ENCODE results near the gene AHNAK2. TPM values are rescaled to one million over a fixed set of nuclear protein-coding genes. Genes with fewer than 3 reads are reported as not detected.

AHNAK2 gene
- total and polyA plus RNA-seq, 9 of the 15 experiments (the other 6 are each of a cell fraction or from before 2014, with no cell fraction given) = 0.04 to 0.09 (median 0.04) TPM; not detected in 6

DNA sequence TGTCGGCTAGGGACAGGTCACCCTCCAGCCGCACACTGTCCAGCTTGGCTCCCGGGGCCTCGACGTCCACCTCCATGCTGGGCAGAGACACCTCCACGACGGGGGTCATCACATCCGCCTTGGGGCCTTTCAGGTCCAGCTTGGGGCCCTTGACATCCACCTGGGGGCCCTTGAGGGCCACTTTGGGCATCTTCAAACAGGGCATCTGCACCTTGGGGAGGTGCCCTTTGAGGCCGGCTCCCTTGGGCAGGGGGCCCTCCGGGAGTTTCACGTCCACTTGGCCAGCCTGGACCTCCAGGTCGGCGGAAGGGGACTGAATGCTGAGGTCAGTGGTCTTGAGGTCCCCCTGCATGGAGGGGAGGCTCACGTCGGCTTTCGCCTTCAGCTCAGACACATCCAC lies 35.6 kb downstream of the AHNAK2 start:
- H3K4me2 ChIP-seq (ENCODE audit: insufficient read depth, low read length) = no peak overlapping the region
- ChIA-PET POLR2A (interaction anchor here (0.6 kb wide), 1 partner anchor 234 kb away, joined by 3 read pairs; no protein-coding TSS in a partner anchor), CTCF (ENCODE audit: low intra/inter-chr PET ratio) (no interaction called here)
- FAIRE-seq (no peak), DNase-seq (ENCODE audit: extremely low read depth in 1 of 4, low spot score in 3 of 4) (no peak), ATAC-seq (no peak)
- peaks cover 7 to 56% of the 10 kb centered on the region in 2 experiments; a peak in 4 of 5 replicates for H3K27me3 ChIP-seq (ENCODE audit: control insufficient read depth in 2 of 2, insufficient read depth in 2 of 2, low read length in 2 of 2)
- in situ Hi-C loops (cut with MboI) = no loop called here
- H3K79me2 ChIP-seq (ENCODE audit: control insufficient read depth, insufficient read depth, low read length) = no peaks in the 10 kb centered on the region
- H3K4me1 ChIP-seq (replicated peaks in 1 of 2; ENCODE audit: control insufficient read depth in 2 of 2, insufficient read depth in 2 of 2, low read length in 2 of 2) = no peaks in the 10 kb centered on the region; a peak in 1 of 5 replicates
- H4K20me1 ChIP-seq (replicated peaks; ENCODE audit: control insufficient read depth, insufficient read depth, low read length) = no peaks in the 10 kb centered on the region; the same call in 1 of the 2 replicates
- TF ChIP-seq, protein P1, sequence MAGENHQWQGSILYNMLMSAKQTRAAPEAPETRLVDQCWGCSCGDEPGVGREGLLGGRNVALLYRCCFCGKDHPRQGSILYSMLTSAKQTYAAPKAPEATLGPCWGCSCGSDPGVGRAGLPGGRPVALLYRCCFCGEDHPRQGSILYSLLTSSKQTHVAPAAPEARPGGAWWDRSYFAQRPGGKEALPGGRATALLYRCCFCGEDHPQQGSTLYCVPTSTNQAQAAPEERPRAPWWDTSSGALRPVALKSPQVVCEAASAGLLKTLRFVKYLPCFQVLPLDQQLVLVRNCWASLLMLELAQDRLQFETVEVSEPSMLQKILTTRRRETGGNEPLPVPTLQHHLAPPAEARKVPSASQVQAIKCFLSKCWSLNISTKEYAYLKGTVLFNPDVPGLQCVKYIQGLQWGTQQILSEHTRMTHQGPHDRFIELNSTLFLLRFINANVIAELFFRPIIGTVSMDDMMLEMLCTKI (IDR thresholded peaks at IDR 0.05; ENCODE audit: partially characterized antibody) = no peak
- TF ChIP-seq NR2F6 (CRISPR knock-in tag; IDR thresholded peaks at IDR 0.05) = no peak
- TF ChIP-seq POU5F1 (IDR thresholded peaks at IDR 0.05; ENCODE audit: borderline replicate concordance, low read depth, low read length, partially characterized antibody) = no peak
- TF ChIP-seq POLR2AphosphoS2 (IDR thresholded peaks at IDR 0.05; ENCODE audit: low read length) = no peak
- TF ChIP-seq MXI1 (IDR thresholded peaks at IDR 0.05; ENCODE audit: low read depth, low read length) = no peak
- TF ChIP-seq, protein P2, sequence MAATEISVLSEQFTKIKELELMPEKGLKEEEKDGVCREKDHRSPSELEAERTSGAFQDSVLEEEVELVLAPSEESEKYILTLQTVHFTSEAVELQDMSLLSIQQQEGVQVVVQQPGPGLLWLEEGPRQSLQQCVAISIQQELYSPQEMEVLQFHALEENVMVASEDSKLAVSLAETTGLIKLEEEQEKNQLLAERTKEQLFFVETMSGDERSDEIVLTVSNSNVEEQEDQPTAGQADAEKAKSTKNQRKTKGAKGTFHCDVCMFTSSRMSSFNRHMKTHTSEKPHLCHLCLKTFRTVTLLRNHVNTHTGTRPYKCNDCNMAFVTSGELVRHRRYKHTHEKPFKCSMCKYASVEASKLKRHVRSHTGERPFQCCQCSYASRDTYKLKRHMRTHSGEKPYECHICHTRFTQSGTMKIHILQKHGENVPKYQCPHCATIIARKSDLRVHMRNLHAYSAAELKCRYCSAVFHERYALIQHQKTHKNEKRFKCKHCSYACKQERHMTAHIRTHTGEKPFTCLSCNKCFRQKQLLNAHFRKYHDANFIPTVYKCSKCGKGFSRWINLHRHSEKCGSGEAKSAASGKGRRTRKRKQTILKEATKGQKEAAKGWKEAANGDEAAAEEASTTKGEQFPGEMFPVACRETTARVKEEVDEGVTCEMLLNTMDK (IDR thresholded peaks at IDR 0.05; ENCODE audit: borderline replicate concordance, insufficient read depth, low read depth, low read length, poor library complexity, severe bottlenecking) = no peak
- TF ChIP-seq, protein P3, sequence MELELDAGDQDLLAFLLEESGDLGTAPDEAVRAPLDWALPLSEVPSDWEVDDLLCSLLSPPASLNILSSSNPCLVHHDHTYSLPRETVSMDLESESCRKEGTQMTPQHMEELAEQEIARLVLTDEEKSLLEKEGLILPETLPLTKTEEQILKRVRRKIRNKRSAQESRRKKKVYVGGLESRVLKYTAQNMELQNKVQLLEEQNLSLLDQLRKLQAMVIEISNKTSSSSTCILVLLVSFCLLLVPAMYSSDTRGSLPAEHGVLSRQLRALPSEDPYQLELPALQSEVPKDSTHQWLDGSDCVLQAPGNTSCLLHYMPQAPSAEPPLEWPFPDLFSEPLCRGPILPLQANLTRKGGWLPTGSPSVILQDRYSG (tag; conservative IDR thresholded peaks at IDR 0.05; ENCODE audit: low read depth) = no peak
- TF ChIP-seq BHLHE40 (IDR thresholded peaks at IDR 0.05; ENCODE audit: low read length) = no peak
- TF ChIP-seq NFRKB (IDR thresholded peaks at IDR 0.05; ENCODE audit: low read depth) = no peak
- TF ChIP-seq RBFOX2 (IDR thresholded peaks at IDR 0.05; ENCODE audit: low read depth, low read length) = no peak
- H2AFZ ChIP-seq (ENCODE audit: low read depth, low read length) = no peak overlapping the region
- WGBS (ENCODE audit: insufficient coverage, low coverage, missing lambda C conversion rate) = 33% methylated on average over 10 of the region's 16 CpGs
- H3K9me3 ChIP-seq (replicated peaks; ENCODE audit: control insufficient read depth, insufficient read depth, low read depth, low read length) = no peaks in the 10 kb centered on the region
- H3K4me3 ChIP-seq = no peak overlapping the region
- no peaks in the 10 kb centered on the region for H3K36me3 ChIP-seq (ENCODE audit: control insufficient read depth, insufficient read depth, low read length)
- no peaks in the 10 kb centered on the region for H3K9me1 ChIP-seq (ENCODE audit: control insufficient read depth, insufficient read depth, low read length)
- intact Hi-C loops (cut with micrococcal nuclease) = no loop called here
- H3K27ac ChIP-seq (ENCODE audit: extremely low read depth, low read depth, low read length) = no peak overlapping the region
- no peak overlapping the region for H3K9ac ChIP-seq (ENCODE audit: insufficient read depth in 1 of 2, low read depth in 2 of 2, low read length in 2 of 2)
- BruUV-seq (replicated peaks) = no TSS peak

Measured in K562 (cell line).